ENCODE data around the gene WDR27. TPM values are rescaled to one million over a fixed set of nuclear protein-coding genes. Genes with fewer than 3 reads are reported as not detected.

Gene WDR27
- total and polyA plus RNA-seq, 7 donors: 1.2 to 46.0 (median 20.0) TPM

DNA sequence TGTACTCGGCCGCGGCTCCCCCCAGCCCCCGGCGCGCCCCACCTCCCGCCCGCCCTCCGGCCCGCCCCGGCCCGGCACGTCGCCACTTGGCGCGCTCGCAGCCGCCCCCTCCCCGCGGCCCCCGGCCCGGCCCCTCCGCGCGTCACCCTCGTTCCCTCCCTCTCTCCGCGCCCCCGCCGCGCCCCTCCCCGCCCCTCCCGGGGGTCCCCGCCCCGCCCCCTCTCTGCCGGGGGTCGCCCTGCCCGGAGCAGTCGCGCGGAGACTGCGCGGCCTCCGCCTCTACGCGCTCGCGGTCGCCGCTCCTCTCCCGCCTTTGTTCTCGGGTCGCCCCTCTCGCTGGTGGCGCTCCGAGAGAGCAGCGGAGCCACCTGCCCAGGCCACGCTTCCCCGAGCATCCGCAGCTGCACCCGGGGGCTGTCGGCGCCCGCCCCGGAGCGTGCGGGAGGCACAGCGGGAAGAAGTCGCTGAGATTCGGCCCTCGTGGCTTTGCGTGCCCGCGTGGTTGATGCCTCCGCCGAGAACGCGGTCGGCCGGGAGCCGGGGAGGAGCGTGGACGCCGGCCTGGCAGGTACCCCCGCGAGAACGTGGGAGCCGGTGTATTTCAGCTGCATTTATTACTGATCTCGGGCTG is 22.8 kb upstream of the WDR27 start, which contains the start of gene PHF10:
Gene PHF10, minus strand, starts transcription at position 7 of the 631 bp plus-strand sequence. CDS start 569 bp downstream, outside the sequence.
- Histone ChIP-seq H3K36me3 (no peaks in the 10 kb centered on the region), H3K27ac (peak within 1 kb of the TSS; percentile 93 to 98 (median 96)), H3K4me3 (peak within 1 kb of the TSS; percentile 53 to 89 (median 74)), H3K4me1 (peaks cover 0 to 37% (median 22%) of the 10 kb centered on the region in 4 donors), H3K27me3 (no peaks in the 10 kb centered on the region), H3K9me3 (no peaks in the 10 kb centered on the region)
- 1% methylated on average over 89 of the region's 89 CpGs for WGBS, 2 donors
- DNase-seq: peak; percentile 72
- TF ChIP-seq, protein P1, sequence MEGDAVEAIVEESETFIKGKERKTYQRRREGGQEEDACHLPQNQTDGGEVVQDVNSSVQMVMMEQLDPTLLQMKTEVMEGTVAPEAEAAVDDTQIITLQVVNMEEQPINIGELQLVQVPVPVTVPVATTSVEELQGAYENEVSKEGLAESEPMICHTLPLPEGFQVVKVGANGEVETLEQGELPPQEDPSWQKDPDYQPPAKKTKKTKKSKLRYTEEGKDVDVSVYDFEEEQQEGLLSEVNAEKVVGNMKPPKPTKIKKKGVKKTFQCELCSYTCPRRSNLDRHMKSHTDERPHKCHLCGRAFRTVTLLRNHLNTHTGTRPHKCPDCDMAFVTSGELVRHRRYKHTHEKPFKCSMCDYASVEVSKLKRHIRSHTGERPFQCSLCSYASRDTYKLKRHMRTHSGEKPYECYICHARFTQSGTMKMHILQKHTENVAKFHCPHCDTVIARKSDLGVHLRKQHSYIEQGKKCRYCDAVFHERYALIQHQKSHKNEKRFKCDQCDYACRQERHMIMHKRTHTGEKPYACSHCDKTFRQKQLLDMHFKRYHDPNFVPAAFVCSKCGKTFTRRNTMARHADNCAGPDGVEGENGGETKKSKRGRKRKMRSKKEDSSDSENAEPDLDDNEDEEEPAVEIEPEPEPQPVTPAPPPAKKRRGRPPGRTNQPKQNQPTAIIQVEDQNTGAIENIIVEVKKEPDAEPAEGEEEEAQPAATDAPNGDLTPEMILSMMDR (IDR thresholded peaks at IDR 0.05): no peak
- no peak for TF ChIP-seq POLR2AphosphoS5 (IDR thresholded peaks at IDR 0.05)
- no peak for TF ChIP-seq EP300 (IDR thresholded peaks at IDR 0.05)
- no peak for TF ChIP-seq POLR2A (IDR thresholded peaks at IDR 0.05)
- intact Hi-C loops (cut with DNase I): no loop called here

DNA sequence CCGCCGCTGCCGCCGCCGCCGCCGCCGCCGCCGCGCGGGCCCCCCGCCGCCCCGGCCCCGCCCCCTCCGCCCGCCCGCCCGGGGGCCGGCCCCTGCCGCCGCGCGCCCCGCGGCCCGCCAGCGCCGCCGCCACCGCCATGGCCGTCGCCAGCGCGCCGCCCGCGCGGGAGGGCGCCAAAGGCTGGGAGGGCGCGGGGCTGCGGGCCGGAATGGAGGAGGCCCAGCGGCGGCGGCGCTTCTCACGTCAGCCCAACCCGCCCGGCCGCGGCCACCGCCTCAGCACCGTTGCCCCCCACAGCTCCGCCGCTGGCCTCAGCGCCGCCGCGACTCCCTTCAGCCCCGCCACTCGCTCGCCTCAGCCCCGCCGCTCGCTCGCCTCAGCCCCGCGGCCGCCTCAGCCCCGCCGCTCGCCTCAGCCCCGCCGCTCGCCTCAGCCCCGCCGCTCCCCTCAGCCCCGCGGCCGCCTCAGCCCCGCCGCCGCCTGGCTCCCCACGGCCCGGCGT is 22.2 kb upstream of the WDR27 start:
- peak overlapping the region; percentile 28 to 89 (median 74) for H3K4me3 ChIP-seq
- no peak for TF ChIP-seq EP300 (IDR thresholded peaks at IDR 0.05)
- no peak for TF ChIP-seq POLR2A (IDR thresholded peaks at IDR 0.05)
- no peak for TF ChIP-seq POLR2AphosphoS5 (IDR thresholded peaks at IDR 0.05)
- TF ChIP-seq, protein P1 (IDR thresholded peaks at IDR 0.05): no peak
- H3K4me1 ChIP-seq: peaks cover 0 to 37% (median 22%) of the 10 kb centered on the region in 4 donors
- peak overlapping the region; percentile 93 to 98 (median 94) for H3K27ac ChIP-seq
- no peak for DNase-seq
- H3K27me3 ChIP-seq: no peaks in the 10 kb centered on the region
- no peaks in the 10 kb centered on the region for H3K9me3 ChIP-seq
- H3K36me3 ChIP-seq: no peaks in the 10 kb centered on the region
- 1% methylated on average over 89 of the region's 89 CpGs for WGBS, 2 donors
- intact Hi-C loops (cut with DNase I): loop anchor here (1.0 to 2.0 kb wide), 2 partner anchors 21 to 27 kb away; partner anchors contain the start of genes C6orf120, DYNLT2, ERMARD and WDR27

DNA sequence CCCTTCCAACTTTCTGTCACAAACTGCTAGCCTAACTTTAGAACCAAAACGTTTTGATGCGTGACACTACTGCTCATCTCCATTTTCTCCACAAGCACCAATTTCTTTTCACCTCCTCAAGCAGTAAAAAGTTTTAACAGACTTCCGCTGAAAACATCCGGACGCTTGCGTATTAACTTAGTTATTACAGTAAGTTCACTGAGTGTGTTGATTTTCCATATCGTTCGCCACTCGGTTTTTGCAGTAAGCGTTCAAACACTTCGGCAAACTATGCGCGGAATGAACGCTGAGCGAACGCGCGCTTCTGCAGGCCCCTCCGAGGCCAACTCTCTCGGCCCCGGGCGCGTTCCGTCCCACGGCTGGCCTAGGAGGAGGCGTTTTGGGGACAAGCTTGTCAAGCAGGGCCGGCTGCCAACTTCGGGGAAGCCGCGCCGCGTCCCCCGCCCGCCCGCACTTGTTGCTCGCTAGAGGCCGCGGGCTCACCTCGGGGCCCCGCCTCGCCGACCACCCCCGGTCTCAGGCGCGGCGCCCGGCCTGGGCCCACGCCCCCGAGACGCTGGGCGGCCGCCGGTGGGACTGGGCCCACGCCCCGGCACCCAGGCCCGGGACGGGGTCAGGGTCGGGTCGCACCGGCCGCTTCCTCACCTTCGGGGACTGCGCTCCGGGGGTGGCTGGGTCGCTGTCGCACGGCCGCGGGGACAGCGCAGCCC is 21.5 kb upstream of the WDR27 start:
- TF ChIP-seq POLR2AphosphoS5 (IDR thresholded peaks at IDR 0.05): peak in 3 of 4 donors; percentile 42 to 51 (median 50)
- TF ChIP-seq POLR2A (IDR thresholded peaks at IDR 0.05): no peak
- Histone ChIP-seq H3K4me3 (peak overlapping the region; percentile 50 to 89 (median 74)), H3K4me1 (peaks cover 0 to 37% (median 25%) of the 10 kb centered on the region in 4 donors), H3K27ac (peak overlapping the region; percentile 87 to 98 (median 94)), H3K36me3 (no peaks in the 10 kb centered on the region), H3K27me3 (no peaks in the 10 kb centered on the region), H3K9me3 (no peaks in the 10 kb centered on the region)
- peak; percentile 91 for DNase-seq
- intact Hi-C loops (cut with DNase I): loop anchor here (1.0 to 2.0 kb wide), 2 partner anchors 21 to 28 kb away; partner anchors contain the start of genes C6orf120, DYNLT2, ERMARD and WDR27
- WGBS, 2 donors: 0 to 1% methylated on average over 70 of the region's 70 CpGs

DNA sequence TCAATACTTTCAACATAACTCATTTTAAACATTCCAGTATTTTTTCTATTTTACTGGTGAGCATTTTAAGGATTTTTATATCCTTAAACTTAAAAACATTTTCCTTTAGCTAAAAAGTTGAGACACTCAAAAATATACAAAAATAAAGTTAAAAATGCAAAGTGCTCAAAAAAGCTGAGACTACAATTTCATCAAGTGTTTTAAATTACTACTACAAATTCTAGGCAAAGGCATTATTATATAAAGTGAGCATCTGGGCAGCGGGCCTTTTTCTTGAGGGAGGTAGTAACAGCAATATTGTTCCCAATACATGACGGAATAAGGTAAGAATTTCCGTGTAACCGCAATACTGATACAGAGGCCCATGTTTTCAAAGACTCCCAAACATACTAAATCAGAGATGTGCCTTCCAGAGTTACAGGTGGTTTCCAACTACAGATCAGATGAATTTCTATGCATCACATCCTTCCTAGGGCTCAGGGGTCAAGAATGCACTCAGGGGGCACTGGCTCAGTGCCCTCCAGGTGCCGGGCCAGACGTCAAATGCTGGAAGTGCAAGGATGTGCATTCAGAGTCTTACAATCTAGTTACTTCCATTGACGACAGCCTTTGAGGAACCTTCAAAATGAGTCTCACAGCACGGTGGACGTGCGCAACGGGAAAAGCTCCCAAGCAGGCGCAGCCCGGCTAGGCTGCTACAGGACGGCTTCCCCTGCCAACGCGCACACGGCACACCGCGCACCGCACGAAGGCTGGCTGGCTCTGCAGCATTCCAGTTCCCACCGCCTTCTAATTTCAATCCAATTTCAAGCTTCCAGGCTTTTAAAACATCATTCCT is 20.8 kb upstream of the WDR27 start:
- 1 to 4% methylated on average over 22 of the region's 22 CpGs for WGBS, 2 donors
- intact Hi-C loops (cut with DNase I): loop anchor here (1.0 to 2.0 kb wide), 2 partner anchors 20 to 29 kb away; partner anchors contain the start of genes C6orf120, DYNLT2, ERMARD and WDR27
- H3K4me3 ChIP-seq: peak overlapping the region; percentile 50 to 89 (median 74)
- H3K27me3 ChIP-seq: no peaks in the 10 kb centered on the region
- peaks cover 0 to 37% (median 25%) of the 10 kb centered on the region in 4 donors for H3K4me1 ChIP-seq
- peak; percentile 75 for DNase-seq
- TF ChIP-seq POLR2AphosphoS5 (IDR thresholded peaks at IDR 0.05) (peak in 2 of 4 donors; percentile 10 to 53), EP300 (IDR thresholded peaks at IDR 0.05) (no peak)
- TF ChIP-seq, protein P1 (IDR thresholded peaks at IDR 0.05): no peak
- peaks cover 0 to 2% (median 0%) of the 10 kb centered on the region in 4 donors for H3K36me3 ChIP-seq
- H3K9me3 ChIP-seq: no peaks in the 10 kb centered on the region
- H3K27ac ChIP-seq: peak overlapping the region; percentile 87 to 98 (median 94)

Data from sigmoid colon (tissue), 7 donors.